NCI-H187 treated with DMSO at 0.1 percent for 48 hours (cell line): ENCODE data around the gene SURF1.

Source experiments
- DNase-seq: peaks from one replicate; lab custom pipeline; 2025; lab: John Stamatoyannopoulos, UW

SURF1 gene

DNA sequence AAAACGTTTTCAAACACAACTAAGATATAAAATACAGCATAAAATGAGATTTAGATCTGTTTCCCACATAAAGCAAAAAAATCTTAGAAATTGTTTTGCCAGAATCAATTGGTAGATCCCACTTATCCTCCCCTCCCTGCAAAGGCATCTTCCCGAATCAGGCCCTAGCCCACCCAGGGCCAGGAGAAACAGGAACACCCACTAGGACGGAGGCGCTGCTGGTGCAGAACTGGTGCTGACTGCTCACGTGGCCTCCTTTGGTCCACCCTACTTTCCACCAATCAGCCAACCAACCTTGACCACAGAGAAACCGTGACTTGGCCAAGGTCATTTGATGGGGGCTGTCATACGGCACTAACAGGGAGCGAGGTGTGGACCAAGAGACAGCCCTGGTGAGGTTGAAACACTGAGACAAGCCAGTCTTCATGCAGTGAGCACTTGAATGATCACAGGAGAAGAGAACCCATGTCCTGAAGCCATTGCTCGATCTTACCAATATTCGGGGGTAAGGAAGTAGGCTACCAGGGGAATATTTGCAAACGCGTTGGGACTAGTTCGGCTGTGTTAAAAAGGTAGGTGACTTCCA lies 5.3 kb upstream of the SURF1 start:
- no peak for DNase-seq

DNA sequence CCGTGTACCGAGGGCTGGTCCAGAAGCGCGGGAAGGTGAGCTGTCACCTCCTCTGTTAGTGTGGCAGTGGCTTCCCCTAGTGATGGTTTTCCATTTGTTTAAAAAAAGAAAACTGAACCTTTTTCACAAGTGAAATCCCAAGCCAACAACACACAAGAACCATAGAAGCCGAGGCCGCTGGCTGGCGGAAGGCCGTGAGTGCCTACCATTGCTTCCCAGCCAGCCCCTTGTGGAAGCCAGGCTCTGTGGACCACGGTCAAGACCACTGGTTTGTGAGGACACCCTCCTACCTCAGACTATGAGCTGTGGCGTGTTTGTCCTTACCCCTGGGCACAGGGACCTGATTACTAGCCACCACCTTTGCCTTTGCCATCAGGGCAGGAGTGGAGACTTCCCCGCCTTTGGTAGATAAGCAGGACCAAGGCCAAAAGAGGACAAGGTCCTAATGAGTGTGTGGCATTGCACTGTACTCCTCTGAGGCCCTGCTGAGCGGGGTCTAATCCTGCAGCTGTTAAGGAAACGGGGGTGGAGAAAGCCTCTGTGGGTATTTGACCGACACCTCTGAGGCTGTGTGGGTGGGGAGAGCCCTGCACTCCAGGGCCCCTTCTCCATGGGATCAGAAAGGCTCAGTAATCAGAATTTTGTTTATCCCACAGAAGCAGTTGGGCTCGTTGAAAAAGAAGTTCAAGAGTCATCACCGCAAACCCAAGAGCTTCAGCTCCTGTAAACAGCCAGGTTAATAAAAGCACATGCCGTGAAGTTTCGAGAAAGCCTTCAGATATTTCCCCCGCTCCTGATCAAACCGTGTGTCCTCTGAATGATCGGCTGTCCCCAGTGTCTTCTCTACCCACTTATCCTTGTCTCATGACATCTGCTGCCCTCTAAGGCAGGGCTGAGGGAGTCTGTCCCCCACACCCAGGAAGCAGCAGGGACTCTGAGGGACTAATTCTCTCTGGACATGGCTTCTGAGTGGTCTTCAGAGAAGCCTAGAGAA lies 4.4 kb upstream of the SURF1 start:
- DNase-seq: no peak

DNA sequence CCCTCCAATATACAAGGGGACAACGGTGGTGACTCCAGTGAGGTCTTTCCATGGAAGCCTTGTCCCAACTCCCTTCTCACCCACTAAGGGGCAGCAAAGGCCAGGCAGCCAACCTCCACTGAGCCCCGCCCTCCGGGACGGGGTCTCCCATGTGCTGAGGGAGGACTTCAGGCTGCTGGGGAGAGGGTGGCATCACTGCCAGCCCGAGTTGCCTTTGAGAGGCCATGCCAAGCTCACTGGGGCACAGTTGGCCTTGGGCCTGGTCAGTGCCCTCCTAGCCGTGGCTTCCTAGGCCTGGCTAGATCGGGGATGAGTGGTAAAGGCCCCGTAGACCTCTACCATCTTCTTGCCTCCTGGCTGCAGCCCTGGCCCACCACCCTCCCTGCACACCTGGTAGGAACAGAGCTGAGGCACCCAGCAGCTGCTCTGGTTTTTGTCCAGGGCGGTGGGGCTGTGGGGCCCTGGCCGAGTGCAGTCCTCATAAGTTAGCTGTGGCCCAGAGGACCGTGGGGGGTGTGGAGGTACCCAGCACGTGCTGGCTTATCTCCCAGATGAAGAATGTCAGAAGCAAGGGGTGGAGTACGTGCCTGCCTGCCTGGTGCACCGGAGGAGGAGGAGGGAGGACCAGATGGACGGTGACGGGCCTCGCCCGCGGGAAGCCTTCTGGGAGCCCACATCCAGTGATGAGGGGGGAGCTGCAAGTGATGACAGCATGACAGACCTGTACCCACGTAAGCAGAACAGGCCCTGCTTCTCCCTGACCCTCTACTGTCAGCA lies 3.3 kb upstream of the SURF1 start:
- no peak for DNase-seq

DNA sequence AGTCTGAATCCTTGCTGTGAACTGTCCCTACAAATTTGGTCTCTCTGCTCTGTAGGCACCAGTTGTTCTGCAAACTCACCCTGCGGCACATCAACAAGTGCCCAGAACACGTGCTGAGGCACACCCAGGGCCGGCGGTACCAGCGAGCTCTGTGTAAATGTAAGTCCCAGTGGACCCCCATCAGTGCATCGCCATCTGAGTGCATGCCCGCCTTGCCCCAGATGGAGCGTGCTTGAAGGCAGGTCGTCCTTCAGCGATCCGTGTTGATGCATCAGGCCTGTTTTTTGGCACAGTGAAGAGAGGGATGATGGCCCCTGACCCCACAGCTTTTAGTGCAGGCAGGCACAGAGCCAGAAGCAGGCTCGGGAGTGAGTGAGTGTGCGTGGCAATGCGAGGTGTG lies 1.4 kb upstream of the SURF1 start:
- no peak for DNase-seq

DNA sequence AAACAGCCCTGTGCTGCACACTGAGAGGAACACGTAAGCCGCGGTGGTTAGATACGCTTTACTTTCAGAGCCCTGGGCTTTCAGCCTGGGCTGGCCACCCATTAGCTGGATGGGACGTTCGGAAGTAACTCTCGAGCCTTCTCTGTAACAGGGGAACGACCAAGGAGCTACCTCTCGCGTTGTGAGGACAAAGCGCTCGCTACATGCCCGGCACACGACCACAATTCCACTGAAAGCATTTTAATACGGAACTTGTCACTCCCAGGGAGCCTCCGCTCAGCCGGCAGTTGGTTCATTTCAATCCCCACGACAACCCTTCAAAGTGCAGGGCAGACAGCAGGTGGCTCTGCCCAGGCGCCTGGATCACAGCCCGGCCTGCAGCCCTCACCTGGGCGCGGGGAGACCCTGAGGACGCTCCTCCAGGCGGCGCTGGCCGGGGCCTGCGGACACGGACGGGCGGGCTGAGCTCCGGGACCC lies 368 bp downstream of the SURF1 start:
- DNase-seq: no peak

DNA sequence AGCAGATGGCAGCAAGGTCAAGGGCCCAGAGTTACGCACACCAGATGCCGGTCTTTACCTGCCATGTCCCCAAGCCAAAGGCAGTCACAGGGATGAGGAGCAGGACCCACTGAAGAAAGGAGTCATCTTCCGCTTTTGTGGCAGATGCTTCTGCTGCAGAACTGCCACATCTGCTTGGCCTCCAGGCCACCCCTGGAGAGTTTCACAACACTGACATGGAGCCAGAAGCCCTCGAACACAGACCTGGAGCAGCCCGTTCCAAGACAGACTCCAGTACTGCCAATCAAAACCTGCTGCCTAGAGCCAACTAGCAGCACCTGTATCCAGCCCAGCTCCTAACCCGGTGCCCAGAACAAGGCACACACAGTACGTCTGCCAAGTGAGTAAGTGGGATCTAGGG lies 1.5 kb downstream of the SURF1 start:
- DNase-seq: no peak

DNA sequence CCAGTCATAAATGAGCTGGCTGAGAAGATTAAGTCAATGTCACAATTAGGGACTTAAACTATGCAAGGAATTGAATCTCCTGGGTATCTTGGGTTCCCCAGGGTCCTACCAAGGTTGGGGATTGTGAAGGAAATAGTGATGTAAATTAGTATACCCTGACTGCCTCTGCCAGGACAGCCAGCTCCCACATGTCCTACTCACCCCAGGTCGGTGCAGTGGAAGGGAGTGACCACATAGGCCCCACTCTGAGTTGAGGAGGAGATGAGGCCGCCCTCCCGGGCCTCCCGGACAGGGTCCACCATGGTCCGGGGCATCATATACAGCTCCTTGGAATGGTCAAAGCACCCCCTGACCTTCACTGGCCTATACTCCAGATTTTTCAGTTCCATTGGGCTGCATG lies 2.7 kb downstream of the SURF1 start:
- DNase-seq: no peak

DNA sequence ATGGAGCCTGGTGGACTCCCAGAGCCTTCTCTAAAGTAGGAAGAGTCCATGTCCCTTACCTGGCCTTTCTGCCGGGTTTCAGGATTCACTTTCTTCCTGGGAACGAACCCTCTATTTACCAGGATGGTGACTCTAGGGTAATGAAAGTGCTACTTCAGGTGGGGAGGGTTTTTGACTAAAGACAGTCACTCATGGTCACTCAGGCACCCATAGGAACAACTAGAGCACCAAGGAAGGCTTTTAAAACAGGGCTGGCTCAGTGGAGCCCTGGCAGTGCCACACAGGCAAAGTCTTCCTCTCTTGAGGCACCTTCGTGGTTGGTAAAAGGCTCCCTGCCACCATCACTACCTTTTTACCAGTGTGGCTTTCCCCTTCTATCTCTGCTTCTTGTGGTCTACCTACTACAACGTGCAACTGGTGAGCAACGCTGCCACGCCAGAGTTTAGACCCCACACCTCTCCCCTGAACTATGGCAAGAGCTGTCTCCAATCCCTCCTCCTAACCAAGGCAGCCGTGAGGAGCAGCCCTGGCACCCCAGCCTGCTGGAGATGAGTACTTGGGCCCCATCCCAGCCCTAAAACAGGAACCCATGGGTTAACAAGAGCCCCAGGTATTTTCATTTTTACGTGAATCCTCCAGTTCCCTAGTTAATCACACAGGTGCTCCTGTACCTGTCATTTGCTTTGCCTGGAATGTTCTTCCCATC lies 3.5 kb downstream of the SURF1 start:
- no peak for DNase-seq

DNA sequence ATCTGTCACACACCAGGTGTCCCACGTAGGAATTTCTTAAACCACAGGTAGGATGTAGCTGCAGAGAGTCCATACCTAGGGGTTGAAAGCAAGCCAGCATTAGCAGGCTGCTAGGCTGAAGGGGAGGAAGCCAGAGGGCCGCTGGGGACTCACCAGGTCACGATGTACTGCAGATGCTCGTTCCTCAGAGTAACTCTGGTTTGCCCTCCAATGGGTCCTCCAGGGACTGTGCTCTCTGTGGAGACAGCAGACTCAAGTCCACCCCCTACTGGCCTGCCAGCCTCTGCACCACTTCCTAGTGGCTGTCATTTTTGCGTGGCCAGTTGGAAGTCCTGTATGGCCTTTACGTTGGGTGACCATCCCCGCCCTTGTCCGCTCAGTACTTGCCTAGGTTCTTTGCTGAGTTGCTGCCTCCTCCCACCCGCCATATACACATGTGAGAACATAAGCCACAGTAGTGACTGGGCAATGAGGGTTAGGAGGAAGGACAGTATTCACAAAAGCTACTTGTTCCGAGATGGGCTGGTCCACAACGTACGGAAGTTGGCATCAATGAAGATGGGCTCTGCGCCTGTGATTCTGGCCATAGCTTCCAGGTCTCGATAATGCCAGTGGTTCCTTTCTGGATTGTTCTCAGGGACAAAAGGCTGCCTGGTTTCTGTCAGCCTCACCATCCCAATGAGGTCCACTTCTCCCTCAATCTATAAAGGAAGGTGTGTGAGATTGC lies 4.2 kb downstream of the SURF1 start:
- no peak for DNase-seq

DNA sequence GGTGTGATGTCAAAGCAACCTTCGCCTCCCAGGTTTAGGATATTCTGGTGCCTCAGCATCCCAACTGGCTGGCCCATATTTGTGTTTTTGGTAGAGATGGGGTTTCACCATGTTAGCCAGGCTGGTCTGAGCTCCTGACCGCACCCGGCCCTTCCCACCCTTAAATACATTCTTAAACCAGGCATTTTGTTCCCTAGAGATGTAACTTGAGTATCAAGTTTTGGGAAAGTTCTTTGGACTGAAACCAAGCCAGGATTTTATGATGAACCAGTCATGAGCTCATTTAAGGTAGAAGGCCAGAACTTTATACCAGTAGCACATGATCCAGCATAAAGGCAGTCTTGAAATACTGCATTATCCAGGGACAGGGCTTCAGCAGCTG lies 4.8 kb downstream of the SURF1 start:
- no peak for DNase-seq

DNA sequence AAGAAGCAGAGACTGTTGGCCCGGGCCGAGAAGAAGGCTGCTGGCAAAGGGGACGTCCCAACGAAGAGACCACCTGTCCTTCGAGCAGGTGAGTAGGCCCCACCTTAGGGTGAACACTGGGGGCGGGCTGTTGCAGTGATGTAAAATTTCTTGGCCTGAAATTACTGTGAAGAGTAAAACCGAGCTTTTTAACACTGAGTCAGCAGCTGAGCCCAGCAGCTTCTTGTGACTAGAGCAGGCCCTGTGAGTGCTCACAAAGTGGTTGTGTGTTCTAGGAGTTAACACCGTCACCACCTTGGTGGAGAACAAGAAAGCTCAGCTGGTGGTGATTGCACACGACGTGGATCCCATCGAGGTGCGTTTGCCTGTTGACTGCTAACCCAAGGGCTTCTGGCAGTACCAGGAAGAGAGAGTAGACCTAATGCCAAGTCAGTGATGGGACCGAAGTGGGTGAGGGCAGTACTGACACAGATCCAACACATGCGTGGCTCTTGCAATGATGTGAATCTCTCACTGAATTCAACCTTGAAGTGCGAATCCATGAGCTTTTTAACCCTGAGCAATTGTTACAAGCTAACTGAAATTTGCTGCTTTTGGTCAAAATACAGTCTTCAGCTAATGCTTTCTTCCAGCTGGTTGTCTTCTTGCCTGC lies 6.2 kb downstream of the SURF1 start:
- DNase-seq: no peak

DNA sequence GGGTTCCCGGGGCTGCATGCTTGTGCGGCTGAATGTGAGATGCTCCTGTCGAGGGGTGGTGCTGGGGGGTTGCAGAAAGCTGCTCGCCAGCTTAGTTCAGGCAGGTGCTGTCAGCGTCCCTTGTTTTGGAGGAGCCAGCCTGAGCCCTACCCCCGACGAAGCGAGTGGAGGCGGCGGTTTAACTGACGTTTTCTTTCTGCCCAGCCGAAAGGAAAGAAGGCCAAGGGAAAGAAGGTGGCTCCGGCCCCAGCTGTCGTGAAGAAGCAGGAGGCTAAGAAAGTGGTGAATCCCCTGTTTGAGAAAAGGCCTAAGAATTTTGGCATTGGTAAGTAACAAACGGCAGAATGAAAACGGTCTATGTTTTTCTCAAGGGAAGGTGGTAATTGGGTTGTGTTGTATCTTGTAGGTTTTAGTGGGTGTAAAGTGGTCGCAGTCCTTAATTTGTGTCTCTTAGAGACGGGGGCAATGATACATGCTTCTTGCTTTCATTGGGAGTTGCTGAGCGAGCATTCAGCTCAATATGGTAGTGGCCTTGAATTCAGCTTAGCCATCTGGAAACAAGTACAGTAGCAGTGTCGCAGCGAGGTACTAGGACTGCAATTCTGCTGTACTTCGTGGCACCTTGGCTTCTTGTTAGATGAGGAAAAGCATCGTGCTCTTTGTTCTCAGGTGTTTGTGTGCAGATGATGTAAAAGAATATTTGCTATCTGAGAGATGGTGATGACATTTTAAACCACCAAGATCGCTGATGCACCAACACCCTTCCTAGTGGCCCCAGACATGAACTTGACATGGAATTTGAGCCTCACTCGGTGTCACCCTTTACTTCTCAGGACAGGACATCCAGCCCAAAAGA lies 7.3 kb downstream of the SURF1 start:
- DNase-seq: no peak

DNA sequence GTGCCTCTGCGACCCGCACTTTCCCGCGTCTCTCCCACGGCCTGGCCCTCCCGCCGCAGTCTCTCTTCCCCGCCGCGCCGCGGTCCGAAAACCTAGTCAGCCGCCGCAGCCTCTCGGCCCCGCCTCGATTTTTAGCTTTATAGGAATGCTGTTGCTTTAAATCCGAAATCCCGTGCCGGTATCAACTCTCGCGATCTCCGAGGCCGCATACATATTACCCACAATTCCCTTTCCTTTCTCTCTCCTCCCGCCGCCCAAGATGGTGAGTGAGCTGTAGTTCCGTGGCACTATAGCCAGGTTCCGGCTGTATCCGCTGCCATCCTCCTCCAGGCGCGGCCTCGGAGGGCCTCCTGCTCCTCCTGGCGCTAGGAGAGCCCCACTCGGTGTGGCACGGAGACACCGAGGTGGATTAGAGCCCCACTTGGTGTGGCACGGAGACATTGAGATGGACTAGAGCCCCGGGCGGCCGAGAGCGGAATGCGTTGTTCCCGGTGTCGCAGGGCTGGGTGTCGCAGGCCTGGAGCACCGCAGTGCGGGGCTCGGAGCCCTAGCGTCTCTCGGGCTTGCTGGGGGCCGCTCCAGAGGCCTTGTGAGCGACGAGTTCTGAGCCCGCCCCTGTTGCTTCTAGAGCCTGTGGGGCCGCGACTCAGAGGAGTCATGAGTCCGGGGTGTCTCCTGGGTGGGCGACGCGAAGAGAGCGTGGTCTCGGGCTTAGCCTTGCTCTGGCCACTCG lies 8.1 kb downstream of the SURF1 start, which contains the start of the genes MED22 and RPL7A:
MED22 (minus strand) TSS at position 147 of the 733 bp plus-strand sequence. CDS start 1,469 bp downstream, outside the sequence.
RPL7A (plus strand) TSS at position 234 of the 733 bp plus-strand sequence; CDS start at position 260, 26 bp downstream.
- peak; percentile 81 for DNase-seq

DNA sequence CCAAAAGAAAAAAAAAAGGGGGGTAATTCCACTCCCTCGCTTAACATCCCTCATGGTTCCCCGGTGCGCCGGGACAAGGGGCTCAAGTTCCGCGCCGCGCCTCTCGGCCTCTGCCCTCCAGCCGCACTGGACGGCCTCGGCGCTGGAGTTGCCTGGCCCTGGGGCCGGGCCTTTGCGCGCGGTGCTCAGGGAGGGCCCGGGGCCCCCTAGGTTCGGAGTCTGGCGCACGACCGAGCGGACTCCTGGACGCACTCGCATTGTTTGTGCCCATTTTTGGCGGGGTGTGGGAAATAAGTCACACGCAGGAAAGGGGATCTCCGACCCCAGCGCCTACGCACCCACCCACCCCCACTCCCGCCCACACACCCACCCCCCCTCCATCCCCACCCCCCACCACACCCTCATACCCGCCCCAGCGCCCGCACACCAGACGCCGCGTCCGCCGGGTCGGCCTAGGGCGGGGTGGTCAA lies 8.7 kb downstream of the SURF1 start:
- DNase-seq: no peak

DNA sequence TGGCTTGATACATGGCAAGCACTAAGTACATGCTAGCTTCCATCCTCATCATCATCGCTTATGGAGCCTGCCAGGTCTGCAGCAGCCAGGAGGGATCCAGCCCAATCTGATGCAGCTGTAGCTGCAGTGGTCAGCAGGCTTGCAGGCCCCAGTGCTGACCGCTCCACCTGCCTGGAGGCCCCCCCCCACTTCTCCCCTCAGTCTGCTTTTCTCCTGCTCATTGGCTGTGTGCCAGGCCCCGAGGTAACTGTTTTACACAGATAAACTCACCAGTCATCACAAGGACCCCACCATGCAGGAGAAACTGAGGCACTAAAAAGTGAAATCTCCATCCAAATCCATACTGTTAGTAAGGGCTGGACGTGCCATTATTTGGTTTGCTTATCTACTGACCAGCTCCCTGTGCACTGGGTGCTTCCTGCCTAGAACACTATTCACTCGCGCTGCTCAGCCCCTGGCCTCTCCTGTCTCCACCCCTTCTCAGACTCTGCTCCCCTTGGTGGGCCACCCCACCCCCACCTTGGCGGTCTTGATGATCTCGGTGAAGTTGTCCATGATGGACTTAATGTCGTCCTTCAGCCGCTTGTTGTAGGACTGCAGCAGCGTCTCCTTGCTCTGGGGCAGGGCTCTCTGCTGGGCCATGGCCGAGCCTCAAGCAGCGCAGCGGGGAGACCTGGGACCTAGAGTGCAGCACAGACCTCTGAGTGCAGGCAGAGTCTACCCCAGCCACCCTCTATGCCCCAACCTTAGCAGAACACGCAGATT lies 10.1 kb downstream of the SURF1 start:
- no peak for DNase-seq

DNA sequence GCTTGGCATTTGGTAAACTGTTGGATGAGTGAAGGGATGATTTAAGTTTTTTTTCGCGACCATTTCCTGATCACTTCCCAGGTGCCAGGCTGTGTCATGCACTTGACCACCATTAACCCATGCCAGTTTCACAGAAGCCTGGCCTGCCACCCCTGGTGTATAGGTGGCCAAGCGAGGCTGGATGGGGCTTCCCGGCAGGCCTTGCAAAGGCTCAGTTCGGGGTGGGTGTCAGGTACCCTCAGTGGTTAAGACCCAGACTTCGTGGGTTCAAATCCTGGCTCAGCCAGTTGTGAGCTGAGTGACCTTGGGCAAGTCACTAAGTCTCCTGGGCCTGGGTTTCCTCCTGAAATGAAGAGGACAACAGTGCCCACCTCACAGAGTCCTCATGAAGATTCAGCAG lies 10.7 kb downstream of the SURF1 start:
- DNase-seq: no peak

DNA sequence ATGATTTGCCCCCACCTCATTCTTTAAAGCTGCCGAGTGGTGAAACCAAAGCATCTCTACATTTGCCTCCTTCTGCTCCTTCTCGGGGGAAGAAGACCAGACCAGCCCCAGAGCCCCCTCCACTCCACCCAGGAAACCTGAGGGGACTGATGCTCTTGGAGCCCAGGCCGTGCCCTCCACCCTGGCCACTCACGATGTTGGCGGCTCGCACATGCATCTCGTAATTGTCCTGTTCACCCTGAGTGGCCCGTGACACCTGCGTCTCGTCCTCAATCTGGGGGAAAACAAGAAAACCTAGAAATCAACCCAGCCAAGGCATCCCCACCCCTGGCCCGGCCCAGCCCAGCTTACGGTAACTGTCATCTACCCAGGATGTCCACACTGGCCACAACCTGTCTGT lies 11.3 kb downstream of the SURF1 start:
- DNase-seq: no peak

DNA sequence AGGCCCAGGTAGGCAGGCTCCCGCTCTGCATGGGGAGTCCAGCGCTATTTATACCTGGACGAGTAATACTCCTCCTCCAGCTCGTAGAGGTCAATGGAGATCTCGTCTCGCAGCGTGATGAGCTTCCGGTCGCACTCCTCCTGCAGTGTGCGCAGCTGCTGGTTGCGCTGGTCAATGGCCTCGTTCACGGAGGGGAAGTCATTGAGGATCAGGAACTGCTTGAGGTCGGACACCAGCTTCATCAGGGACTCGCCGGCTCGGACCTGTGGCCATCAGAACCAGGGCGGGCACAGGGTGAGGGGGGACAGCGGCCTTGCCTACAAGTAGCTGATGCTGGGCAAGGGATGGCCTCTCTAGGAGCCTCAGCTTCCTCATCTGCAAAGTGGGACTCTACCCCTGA lies 12.2 kb downstream of the SURF1 start:
- DNase-seq: no peak
